SU-DHL-6 (cell line): ENCODE results near the gene HIRIP3.

Experiments
- H2AFZ ChIP-seq: fragments of 200-600 bp; sonication (generic); 2 replicates; pipeline ENCODE4 v1.6.1; 2014; ENCODE audit warnings: low read depth, mild to moderate bottlenecking, moderate library complexity, mixed read lengths, antibody characterized with exemption, low read length; ENCODE audit not compliant: severe bottlenecking
- H3F3A ChIP-seq: fragments of 200-600 bp; shearing (Covaris generic); 2 replicates; pipeline ENCODE4 v1.6.0; 2016; ENCODE audit warnings: antibody characterized with exemption, mild to moderate bottlenecking; ENCODE audit not compliant: insufficient read depth
- H3K27ac ChIP-seq: fragments of 200-600 bp; sonication (generic); 2 replicates; pipeline ENCODE4 v1.5.1; 2016; ENCODE audit warnings: low read depth, mild to moderate bottlenecking, low read length, moderate library complexity, mixed read lengths
- H3K27me3 ChIP-seq: fragments of 200-600 bp; sonication (generic), shearing (Covaris generic); 2 replicates; pipeline ENCODE4 v1.6.0; 2014; ENCODE audit warnings: mild to moderate bottlenecking, low read length
- H3K36me3 ChIP-seq: fragments of 200-600 bp; sonication (generic); 2 replicates; pipeline ENCODE4 v1.6.1; 2014; ENCODE audit warnings: mild to moderate bottlenecking, low read length, mixed read lengths
- H3K4me2 ChIP-seq: fragments of 300-600, 200-600 bp; shearing (Covaris generic), sonication (generic); 2 replicates; pipeline ENCODE4 v1.6.0; 2014; ENCODE audit warnings: low read length, low read depth, mild to moderate bottlenecking; ENCODE audit not compliant: poor library complexity, severe bottlenecking
- H3K4me3 ChIP-seq: fragments of 200-600 bp; sonication (generic); 2 replicates; pipeline ENCODE4 v1.5.1; 2014; ENCODE audit warnings: antibody characterized with exemption, low read length, mild to moderate bottlenecking, mixed read lengths; ENCODE audit not compliant: insufficient read depth, poor library complexity, severe bottlenecking
- H3K79me2 ChIP-seq: fragments of 200-600 bp; sonication (generic); 2 replicates; pipeline ENCODE4 v1.6.1; 2014; ENCODE audit warnings: mild to moderate bottlenecking, low read length, moderate library complexity; ENCODE audit not compliant: insufficient read depth
- H3K9ac ChIP-seq: fragments of 200-600 bp; sonication (generic); 2 replicates; pipeline ENCODE4 v1.7.0; 2014; ENCODE audit warnings: mild to moderate bottlenecking, low read length
- H3K9me2 ChIP-seq: fragments of 200-600 bp; sonication (generic); replicated peaks from 2 replicates; pipeline ENCODE4 v1.6.1; 2014; ENCODE audit warnings: low read length; ENCODE audit not compliant: insufficient read depth
- H3K9me3 ChIP-seq: fragments of 200-600 bp; sonication (generic); 2 replicates; pipeline ENCODE4 v1.6.1; 2014; ENCODE audit warnings: low read length, mixed read lengths; ENCODE audit not compliant: insufficient read depth
- H4K20me1 ChIP-seq: fragments of 200-600 bp; sonication (generic); 2 replicates; pipeline ENCODE4 v1.6.1; 2014; ENCODE audit warnings: low read depth, mild to moderate bottlenecking, antibody characterized with exemption, low read length, moderate library complexity, mixed read lengths
- EZH2phosphoT487 ChIP-seq: fragments of 200-600 bp; sonication (generic), shearing (Covaris generic); conservative IDR thresholded peaks from 2 replicates; pipeline ENCODE4 v1.6.1; 2018; ENCODE audit warnings: mild to moderate bottlenecking, antibody characterized with exemption, low read length, moderate library complexity, mixed read lengths
- TF ChIP-seq, protein P1 (sequence below): fragments of 200-600 bp; sonication (generic); IDR thresholded peaks from one replicate; pipeline ENCODE4 v1.5.1; 2017; ENCODE audit warnings: antibody characterized with exemption, mild to moderate bottlenecking, low read length, moderate library complexity; ENCODE audit not compliant: insufficient read depth, poor library complexity, severe bottlenecking

HIRIP3 gene

DNA sequence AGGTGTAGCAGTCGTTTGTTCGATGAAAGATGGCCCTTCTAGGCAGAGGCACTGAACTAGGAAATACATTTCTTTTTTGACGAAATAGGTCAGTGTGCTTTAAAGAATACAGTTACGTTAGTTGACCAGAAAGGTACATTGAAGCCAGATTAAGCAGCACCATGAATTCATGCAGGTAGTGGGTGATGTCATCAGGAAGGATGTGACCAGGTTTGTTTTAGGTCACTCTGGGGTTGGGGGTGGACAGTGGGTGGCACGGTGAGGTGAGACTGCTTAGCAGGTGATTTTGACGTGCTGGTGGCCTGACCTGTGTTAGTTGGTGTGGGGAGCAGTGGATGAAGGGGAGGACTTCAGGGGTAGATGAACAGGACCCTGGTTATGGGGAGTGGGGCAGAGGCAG, 4.2 kb upstream of the HIRIP3 start:
- H3K27ac ChIP-seq, result no peak overlapping the region
- H3K4me2 ChIP-seq, result no peak overlapping the region
- no peak overlapping the region for H3K4me3 ChIP-seq
- TF ChIP-seq EZH2phosphoT487, result no peak
- TF ChIP-seq, protein P1, sequence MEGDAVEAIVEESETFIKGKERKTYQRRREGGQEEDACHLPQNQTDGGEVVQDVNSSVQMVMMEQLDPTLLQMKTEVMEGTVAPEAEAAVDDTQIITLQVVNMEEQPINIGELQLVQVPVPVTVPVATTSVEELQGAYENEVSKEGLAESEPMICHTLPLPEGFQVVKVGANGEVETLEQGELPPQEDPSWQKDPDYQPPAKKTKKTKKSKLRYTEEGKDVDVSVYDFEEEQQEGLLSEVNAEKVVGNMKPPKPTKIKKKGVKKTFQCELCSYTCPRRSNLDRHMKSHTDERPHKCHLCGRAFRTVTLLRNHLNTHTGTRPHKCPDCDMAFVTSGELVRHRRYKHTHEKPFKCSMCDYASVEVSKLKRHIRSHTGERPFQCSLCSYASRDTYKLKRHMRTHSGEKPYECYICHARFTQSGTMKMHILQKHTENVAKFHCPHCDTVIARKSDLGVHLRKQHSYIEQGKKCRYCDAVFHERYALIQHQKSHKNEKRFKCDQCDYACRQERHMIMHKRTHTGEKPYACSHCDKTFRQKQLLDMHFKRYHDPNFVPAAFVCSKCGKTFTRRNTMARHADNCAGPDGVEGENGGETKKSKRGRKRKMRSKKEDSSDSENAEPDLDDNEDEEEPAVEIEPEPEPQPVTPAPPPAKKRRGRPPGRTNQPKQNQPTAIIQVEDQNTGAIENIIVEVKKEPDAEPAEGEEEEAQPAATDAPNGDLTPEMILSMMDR, result no peak
- H3K36me3 ChIP-seq, result no peaks in the 10 kb centered on the region
- no peaks in the 10 kb centered on the region for H3K9me2 ChIP-seq
- H4K20me1 ChIP-seq, result no peaks in the 10 kb centered on the region
- peaks cover 11% of the 10 kb centered on the region for H3K79me2 ChIP-seq
- no peak overlapping the region for H2AFZ ChIP-seq
- peaks cover 10% of the 10 kb centered on the region; the same call in 1 of the 2 replicates for H3F3A ChIP-seq
- H3K9me3 ChIP-seq, result no peaks in the 10 kb centered on the region
- no peaks in the 10 kb centered on the region for H3K27me3 ChIP-seq
- H3K9ac ChIP-seq, result no peak overlapping the region

DNA sequence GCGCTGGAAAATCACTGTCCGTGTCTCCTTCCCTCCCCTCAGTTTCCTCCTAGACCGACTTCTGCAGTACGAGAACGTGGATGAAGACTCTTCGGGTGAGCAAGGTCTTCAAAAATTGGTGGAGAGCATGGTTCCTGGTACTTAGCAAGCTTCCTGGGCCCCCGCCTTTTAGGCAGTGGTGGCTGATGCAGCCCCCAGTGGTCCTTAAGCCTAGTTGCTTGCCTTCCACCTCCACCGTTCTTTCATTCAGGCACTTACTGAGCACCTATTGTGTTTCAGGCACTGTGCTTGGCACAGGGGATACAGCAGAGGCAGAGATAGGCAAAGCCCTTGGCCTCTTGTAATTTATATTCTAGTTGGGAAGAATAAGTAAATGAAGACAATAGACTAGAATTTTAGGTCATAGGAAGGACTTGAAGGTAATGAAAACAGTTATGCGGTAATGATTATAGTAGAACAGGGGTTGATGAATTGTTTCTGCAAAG, 1.4 kb upstream of the HIRIP3 start:
- no peaks in the 10 kb centered on the region for H3K36me3 ChIP-seq
- peaks cover 11% of the 10 kb centered on the region for H3K79me2 ChIP-seq
- peak overlapping the region; percentile 80 for H3K4me3 ChIP-seq
- H3K27me3 ChIP-seq, result no peaks in the 10 kb centered on the region
- no peaks in the 10 kb centered on the region for H4K20me1 ChIP-seq
- H3K9me2 ChIP-seq, result no peaks in the 10 kb centered on the region
- no peak for TF ChIP-seq EZH2phosphoT487
- TF ChIP-seq, protein P1, result no peak
- peak overlapping the region; percentile 89 for H3K9ac ChIP-seq
- no peak overlapping the region for H2AFZ ChIP-seq
- H3K4me2 ChIP-seq, result peak overlapping the region; percentile 89
- H3K27ac ChIP-seq, result peak overlapping the region; percentile 93
- no peaks in the 10 kb centered on the region for H3K9me3 ChIP-seq
- peaks cover 10% of the 10 kb centered on the region; the same call in 1 of the 2 replicates for H3F3A ChIP-seq

DNA sequence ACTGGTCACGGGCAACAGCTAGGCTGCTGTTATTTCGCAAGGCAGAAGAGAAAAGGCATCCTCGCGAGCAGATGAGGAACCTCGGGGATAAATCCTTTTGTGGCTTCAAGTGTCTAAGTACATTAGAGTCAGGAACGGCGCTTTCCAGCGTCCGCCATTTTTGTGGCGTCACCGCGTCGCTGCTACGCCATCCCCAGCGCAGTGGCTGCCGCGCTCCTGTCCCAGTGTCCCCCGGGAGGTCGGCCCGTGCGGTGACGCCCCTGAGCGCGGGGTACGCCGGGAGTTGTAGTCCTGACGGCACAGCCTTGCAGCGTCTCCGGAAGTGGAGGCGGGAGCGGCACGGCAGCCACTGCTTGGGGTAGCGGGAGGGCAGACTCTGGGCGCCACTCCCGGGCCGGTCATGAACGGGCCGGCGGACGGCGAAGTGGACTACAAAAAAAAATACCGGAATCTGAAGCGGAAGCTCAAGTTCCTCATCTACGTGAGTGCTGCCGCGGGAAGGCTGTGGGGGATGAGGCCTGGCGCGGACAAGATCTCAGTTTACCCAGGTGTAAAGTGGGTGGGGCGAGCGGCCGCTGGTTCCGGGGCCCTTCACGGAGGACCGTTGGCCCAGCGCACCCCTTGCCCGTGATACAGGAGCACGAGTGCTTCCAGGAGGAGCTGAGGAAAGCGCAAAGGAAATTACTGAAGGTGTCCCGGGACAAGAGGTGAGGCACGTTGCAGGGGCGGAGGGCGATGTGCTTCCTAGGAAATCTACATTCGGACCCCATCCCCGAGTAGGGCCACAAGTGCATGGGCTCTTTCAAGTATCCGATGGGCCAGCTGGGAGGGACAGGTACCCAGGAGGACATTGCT, 721 bp upstream of the HIRIP3 start, which contains the start of gene INO80E:
TSS of gene INO80E (plus strand) at position 331 of the 855 bp plus-strand sequence. CDS start at position 401, 70 bp downstream.
- peaks cover 11% of the 10 kb centered on the region for H3K79me2 ChIP-seq
- peak within 1 kb of the TSS; percentile 89 for H3K4me2 ChIP-seq
- peak within 1 kb of the TSS; percentile 89 for H3K9ac ChIP-seq
- peak within 1 kb of the TSS; percentile 80 for H3K4me3 ChIP-seq
- no peaks in the 10 kb centered on the region for H3K36me3 ChIP-seq
- H3K9me3 ChIP-seq, result no peaks in the 10 kb centered on the region
- H3K27ac ChIP-seq, result peak within 1 kb of the TSS; percentile 93
- peak within 1 kb of the TSS; percentile 85 for H2AFZ ChIP-seq
- H3F3A ChIP-seq, result peaks cover 10% of the 10 kb centered on the region; the same call in 1 of the 2 replicates
- H3K27me3 ChIP-seq, result no peaks in the 10 kb centered on the region
- no peaks in the 10 kb centered on the region for H3K9me2 ChIP-seq
- H4K20me1 ChIP-seq, result no peaks in the 10 kb centered on the region
- TF ChIP-seq EZH2phosphoT487, result no peak
- TF ChIP-seq, protein P1, result no peak
